LoVo (cell line): ENCODE data around the gene EVI5.
"Not testable (repeated sequence)": the region's sequence is repeated elsewhere in the genome, so short reads cannot be mapped to it uniquely, and the experiment has no call there.

Source experiments
- DNase-seq: peaks from one replicate; pipeline ENCODE4 v3.0.0-alpha.2; 2016; ENCODE audit warnings: low spot score

EVI5 gene

GRCh38 chr1:92690212-92690906 is 94.5 kb downstream of the EVI5 start:
- DNase-seq: no peak

GRCh38 chr1:92679980-92680379 is 104.9 kb downstream of the EVI5 start:
- no peak for DNase-seq

GRCh38 chr1:92663775-92664174 is 121.1 kb downstream of the EVI5 start:
- DNase-seq: no peak

- no peak for DNase-seq
Measured at GRCh38 chr1:92662048-92662447, 122.9 kb downstream of the EVI5 start.

- DNase-seq: no peak
Measured at GRCh38 chr1:92657701-92658100, 127.2 kb downstream of the EVI5 start.

GRCh38 chr1:92655197-92655801 is 129.6 kb downstream of the EVI5 start:
- no peak for DNase-seq

GRCh38 chr1:92653605-92654381 is 131.1 kb downstream of the EVI5 start:
- no peak for DNase-seq

- not testable (repeated sequence) for DNase-seq
Measured at GRCh38 chr1:92640686-92641085, 144.2 kb downstream of the EVI5 start.

- DNase-seq: no peak
Measured at GRCh38 chr1:92638498-92638897, 146.4 kb downstream of the EVI5 start.

GRCh38 chr1:92635203-92635602 is 149.7 kb downstream of the EVI5 start:
- DNase-seq: not testable (repeated sequence)

GRCh38 chr1:92623187-92623778 is 161.6 kb downstream of the EVI5 start:
- DNase-seq: no peak

- DNase-seq: no peak
Measured at GRCh38 chr1:92619466-92620189, 165.3 kb downstream of the EVI5 start.

GRCh38 chr1:92601044-92601443 is 183.9 kb downstream of the EVI5 start:
- no peak for DNase-seq

- DNase-seq: peak; percentile 25
Measured at GRCh38 chr1:92599184-92599583, 185.7 kb downstream of the EVI5 start.

GRCh38 chr1:92589361-92589760 is 195.5 kb downstream of the EVI5 start:
- not testable (repeated sequence) for DNase-seq

GRCh38 chr1:92587445-92587844 is 197.5 kb downstream of the EVI5 start:
- DNase-seq: no peak

GRCh38 chr1:92585831-92586230 is 199.1 kb downstream of the EVI5 start:
- no peak for DNase-seq

GRCh38 chr1:92584810-92585209 is 200.1 kb downstream of the EVI5 start:
- not testable (repeated sequence) for DNase-seq

GRCh38 chr1:92583821-92584760 is 200.8 kb downstream of the EVI5 start:
- no peak for DNase-seq

- DNase-seq: no peak
Measured at GRCh38 chr1:92577261-92577895, 207.5 kb downstream of the EVI5 start.
